ENCODE measurements around the gene PATJ. TPM values are rescaled to one million over a fixed set of nuclear protein-coding genes. Genes with fewer than 3 reads are reported as not detected.
"Not testable (repeated sequence)": the region's sequence is repeated elsewhere in the genome, so short reads cannot be mapped to it uniquely, and the experiment has no call there.

PATJ gene
- total RNA-seq, 1 donor from 2014 or later = 71.2 TPM

- intact Hi-C loops (cut with DNase I); DNase-seq (ENCODE audit: low spot score): not testable (repeated sequence)
These were observed 224.4 kb downstream of the PATJ start for GRCh38 chr1:61966450-61967225.

- intact Hi-C loops (cut with DNase I) = no loop called here
- DNase-seq (ENCODE audit: low spot score) = no peak
These were observed 225.5 kb downstream of the PATJ start for GRCh38 chr1:61967750-61968149.

GRCh38 chr1:61968869-61969268 lies 226.6 kb downstream of the PATJ start:
- intact Hi-C loops (cut with DNase I) = no loop called here
- DNase-seq (ENCODE audit: low spot score) = no peak

- intact Hi-C loops (cut with DNase I) = no loop called here
These were observed 231.0 kb downstream of the PATJ start for GRCh38 chr1:61973100-61973837.

GRCh38 chr1:61975638-61976037 lies 233.4 kb downstream of the PATJ start:
- intact Hi-C loops (cut with DNase I) = no loop called here
- no peak for DNase-seq (ENCODE audit: low spot score)

More at GRCh38 chr1:61973100-61973837, 231.0 kb downstream of the PATJ start:
- DNase-seq (ENCODE audit: low spot score) = no peak

- intact Hi-C loops (cut with DNase I) = no loop called here
- no peak for DNase-seq (ENCODE audit: low spot score)
These were observed 234.3 kb downstream of the PATJ start for GRCh38 chr1:61976566-61976965.

- no peak for DNase-seq (ENCODE audit: low spot score)
- intact Hi-C loops (cut with DNase I) = no loop called here
These were observed 236.5 kb downstream of the PATJ start for GRCh38 chr1:61978796-61979195.

- intact Hi-C loops (cut with DNase I) = no loop called here
- DNase-seq (ENCODE audit: low spot score) = no peak
These were observed 237.4 kb downstream of the PATJ start for GRCh38 chr1:61979729-61980128.

GRCh38 chr1:61980561-61980960 lies 238.3 kb downstream of the PATJ start:
- intact Hi-C loops (cut with DNase I) = no loop called here
- DNase-seq (ENCODE audit: low spot score) = no peak

- intact Hi-C loops (cut with DNase I) = no loop called here
- DNase-seq (ENCODE audit: low spot score) = no peak
These were observed 239.8 kb downstream of the PATJ start for GRCh38 chr1:61981870-61982660.

GRCh38 chr1:61983236-61983635 lies 241.0 kb downstream of the PATJ start:
- intact Hi-C loops (cut with DNase I) = no loop called here
- DNase-seq (ENCODE audit: low spot score) = no peak

GRCh38 chr1:61992257-61992656 lies 250.0 kb downstream of the PATJ start:
- no peak for DNase-seq (ENCODE audit: low spot score)
- intact Hi-C loops (cut with DNase I) = no loop called here

GRCh38 chr1:61993331-61993961 lies 251.2 kb downstream of the PATJ start:
- no peak for DNase-seq (ENCODE audit: low spot score)
- intact Hi-C loops (cut with DNase I) = no loop called here

- intact Hi-C loops (cut with DNase I) = no loop called here
- DNase-seq (ENCODE audit: low spot score) = no peak
These were observed 253.4 kb downstream of the PATJ start for GRCh38 chr1:61995641-61996040.

- intact Hi-C loops (cut with DNase I) = no loop called here
These were observed 254.8 kb downstream of the PATJ start for GRCh38 chr1:61997123-61997522.

GRCh38 chr1:62003777-62004176 lies 261.5 kb downstream of the PATJ start:
- intact Hi-C loops (cut with DNase I) = no loop called here
- DNase-seq (ENCODE audit: low spot score) = no peak

More at GRCh38 chr1:61997123-61997522, 254.8 kb downstream of the PATJ start:
- DNase-seq (ENCODE audit: low spot score) = no peak

GRCh38 chr1:62006690-62007089 lies 264.4 kb downstream of the PATJ start:
- intact Hi-C loops (cut with DNase I) = no loop called here
- no peak for DNase-seq (ENCODE audit: low spot score)

- DNase-seq (ENCODE audit: low spot score) = no peak
- intact Hi-C loops (cut with DNase I) = no loop called here
These were observed 268.7 kb downstream of the PATJ start for GRCh38 chr1:62011006-62011405.

GRCh38 chr1:62012095-62012494 lies 269.8 kb downstream of the PATJ start:
- intact Hi-C loops (cut with DNase I) = no loop called here

GRCh38 chr1:62012836-62013235 lies 270.6 kb downstream of the PATJ start:
- intact Hi-C loops (cut with DNase I) = no loop called here

More at GRCh38 chr1:62012095-62012494, 269.8 kb downstream of the PATJ start:
- no peak for DNase-seq (ENCODE audit: low spot score)

More at GRCh38 chr1:62012836-62013235, 270.6 kb downstream of the PATJ start:
- no peak for DNase-seq (ENCODE audit: low spot score)
